Measurements from ENCODE around the gene SULT1C2. TPM values are rescaled to one million over a fixed set of nuclear protein-coding genes. Genes with fewer than 3 reads are reported as not detected.

The SULT1C2 gene
- total RNA-seq, 1 donor from 2014 or later: 0.19 TPM

DNA sequence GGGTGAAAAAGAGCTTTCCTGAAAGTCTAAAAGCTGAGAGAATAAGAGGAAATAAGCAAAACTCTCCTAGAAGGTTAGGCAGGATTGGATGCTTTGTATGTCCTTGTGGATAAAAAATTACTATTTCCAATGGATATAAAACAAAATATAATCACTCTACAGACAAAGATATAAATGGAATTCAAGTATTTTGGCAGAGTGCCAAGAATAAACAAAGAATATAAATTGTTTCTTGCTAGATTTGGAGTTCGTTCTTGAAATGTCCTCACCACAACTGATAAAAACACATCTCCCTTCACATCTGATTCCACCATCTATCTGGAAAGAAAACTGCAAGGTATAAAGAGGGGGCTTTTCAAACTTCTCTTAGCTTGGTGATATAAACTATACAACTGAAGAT lies 35.6 kb upstream of the SULT1C2 start:
- H3K4me3 Mint-ChIP-seq: no peak overlapping the region
- no peak for DNase-seq (ENCODE audit: low read depth, low spot score)
- no peaks in the 10 kb centered on the region for H3K9me3 Mint-ChIP-seq
- H3K27ac Mint-ChIP-seq (ENCODE audit: unreplicated experiment): no peak overlapping the region
- H3K36me3 Mint-ChIP-seq (ENCODE audit: low read depth): no peaks in the 10 kb centered on the region
- no peaks in the 10 kb centered on the region for H3K4me1 Mint-ChIP-seq
- no peak for TF ChIP-seq CTCF (conservative IDR thresholded peaks at IDR 0.05)
- peaks cover 35% of the 10 kb centered on the region for H3K27me3 Mint-ChIP-seq (ENCODE audit: low read depth)

DNA sequence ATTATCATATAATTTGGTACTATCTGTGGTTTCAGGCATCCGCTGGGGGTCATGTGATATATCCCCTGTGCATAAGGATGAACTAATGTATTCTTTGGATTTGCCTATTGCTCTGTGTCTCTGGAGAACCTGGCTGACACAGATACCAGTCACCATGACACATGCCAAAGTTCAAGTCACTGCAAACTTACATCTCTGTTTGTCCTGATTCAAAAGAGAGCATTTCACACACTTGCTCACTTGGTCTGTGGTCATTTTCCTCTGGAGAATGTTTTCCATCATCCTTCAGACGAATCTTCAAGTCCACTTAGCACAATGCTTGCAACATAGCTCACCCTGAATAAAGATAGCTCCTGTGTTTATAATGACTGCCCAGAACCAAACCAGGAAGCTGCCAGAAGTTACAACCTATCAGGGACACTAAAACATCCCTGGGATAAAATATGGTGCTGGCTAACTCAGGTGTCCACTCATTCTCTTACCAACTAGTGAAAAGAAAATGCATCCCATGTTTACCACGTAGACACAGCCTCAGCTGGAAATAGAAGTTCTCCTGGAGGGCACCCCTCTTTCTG lies 30.9 kb upstream of the SULT1C2 start:
- Mint-ChIP-seq H3K27me3 (ENCODE audit: low read depth) (peaks cover 12% of the 10 kb centered on the region), H3K4me1 (no peaks in the 10 kb centered on the region), H3K9me3 (no peaks in the 10 kb centered on the region), H3K27ac (ENCODE audit: unreplicated experiment) (no peak overlapping the region), H3K4me3 (no peak overlapping the region), H3K36me3 (ENCODE audit: low read depth) (no peaks in the 10 kb centered on the region)
- DNase-seq (ENCODE audit: low read depth, low spot score): no peak
- TF ChIP-seq CTCF (conservative IDR thresholded peaks at IDR 0.05): no peak

DNA sequence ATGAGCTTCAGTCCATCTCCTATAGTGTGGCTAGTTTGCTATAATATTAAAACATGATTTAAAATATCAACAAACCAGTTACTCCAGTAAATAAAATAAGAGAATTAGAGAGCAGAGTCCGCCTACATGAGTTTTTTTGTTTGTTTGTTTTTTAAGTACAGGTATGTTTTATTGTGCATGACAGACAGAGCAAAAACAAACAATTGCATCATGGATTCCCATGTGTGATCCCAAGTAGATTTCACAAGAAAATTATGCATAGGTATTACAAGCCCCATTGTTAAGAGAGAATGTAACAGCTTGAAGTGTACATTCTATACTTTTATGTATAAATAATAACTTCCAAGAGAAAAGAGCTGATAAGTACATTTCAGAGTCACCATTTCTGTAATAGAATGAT lies 27.9 kb upstream of the SULT1C2 start:
- Mint-ChIP-seq H3K36me3 (ENCODE audit: low read depth) (no peaks in the 10 kb centered on the region), H3K27me3 (ENCODE audit: low read depth) (no peaks in the 10 kb centered on the region), H3K27ac (ENCODE audit: unreplicated experiment) (no peak overlapping the region), H3K9me3 (no peaks in the 10 kb centered on the region), H3K4me3 (no peak overlapping the region), H3K4me1 (no peaks in the 10 kb centered on the region)
- no peak for TF ChIP-seq CTCF (conservative IDR thresholded peaks at IDR 0.05)
- no peak for DNase-seq (ENCODE audit: low read depth, low spot score)

GRCh38 chr2:108262036-108262435 lies 26.7 kb upstream of the SULT1C2 start:
- DNase-seq (ENCODE audit: low read depth, low spot score): no peak
- Mint-ChIP-seq H3K4me3 (no peak overlapping the region), H3K27ac (ENCODE audit: unreplicated experiment) (no peak overlapping the region), H3K27me3 (ENCODE audit: low read depth) (no peaks in the 10 kb centered on the region), H3K4me1 (no peaks in the 10 kb centered on the region), H3K9me3 (no peaks in the 10 kb centered on the region), H3K36me3 (ENCODE audit: low read depth) (no peaks in the 10 kb centered on the region)
- TF ChIP-seq CTCF (conservative IDR thresholded peaks at IDR 0.05): no peak

GRCh38 chr2:108263401-108263800 lies 25.3 kb upstream of the SULT1C2 start:
- DNase-seq (ENCODE audit: low read depth, low spot score): no peak
- no peak overlapping the region for H3K4me3 Mint-ChIP-seq
- H3K9me3 Mint-ChIP-seq: no peaks in the 10 kb centered on the region
- no peaks in the 10 kb centered on the region for H3K36me3 Mint-ChIP-seq (ENCODE audit: low read depth)
- H3K27ac Mint-ChIP-seq (ENCODE audit: unreplicated experiment): no peak overlapping the region
- H3K27me3 Mint-ChIP-seq (ENCODE audit: low read depth): no peaks in the 10 kb centered on the region
- H3K4me1 Mint-ChIP-seq: no peaks in the 10 kb centered on the region
- no peak for TF ChIP-seq CTCF (conservative IDR thresholded peaks at IDR 0.05)

Measured in neural crest cell (in vitro differentiated cells).